Retina (tissue), 1 donor: Measurements from ENCODE around the gene USP17L10.
A peak's percentile ranks its signal among the peaks of the same experiment; 100 is the strongest.
"Not testable (repeated sequence)": the region's sequence is repeated elsewhere in the genome, so short reads cannot be mapped to it uniquely, and the experiment has no call there.

Experiments
- DNase-seq: peaks from one replicate; pipeline ENCODE4 v3.0.0-alpha.2; 2016

Gene USP17L10

GRCh38 chr4:9210357-9210756 lies at the start of gene USP17L10:
Gene USP17L10 (plus strand): TSS chr4:9210657. CDS start chr4:9210657, 0 bp downstream.
- DNase-seq, result not testable (repeated sequence)

- not testable (repeated sequence) for DNase-seq
Observed at GRCh38 chr4:9165990-9166389, 44.5 kb upstream of the USP17L10 start.

GRCh38 chr4:9169791-9170459 lies 40.5 kb upstream of the USP17L10 start, which contains the start of gene FAM90A26:
Gene FAM90A26 (plus strand): TSS chr4:9170409. CDS start chr4:9173173, 2,764 bp downstream.
- DNase-seq, result not testable (repeated sequence)

- not testable (repeated sequence) for DNase-seq
Observed at GRCh38 chr4:9214701-9215100, 4.2 kb downstream of the USP17L10 start.

- not testable (repeated sequence) for DNase-seq
Observed at GRCh38 chr4:9215105-9215504, 4.6 kb downstream of the USP17L10 start, which contains the start of gene USP17L11. Gene USP17L11 (plus strand): TSS chr4:9215405. CDS start chr4:9215405, 0 bp downstream.

- not testable (repeated sequence) for DNase-seq
Observed at GRCh38 chr4:9219852-9220251, 9.4 kb downstream of the USP17L10 start, which contains the start of gene USP17L12. Gene USP17L12 (plus strand): TSS chr4:9220152. CDS start chr4:9220152, 0 bp downstream.

- not testable (repeated sequence) for DNase-seq
Observed at GRCh38 chr4:9224596-9224995, 14.1 kb downstream of the USP17L10 start, which contains the start of gene USP17L13. Gene USP17L13 (plus strand): TSS chr4:9224896. CDS start chr4:9224896, 0 bp downstream.

- DNase-seq, result not testable (repeated sequence)
Observed at GRCh38 chr4:9230249-9230648, 19.8 kb downstream of the USP17L10 start.

GRCh38 chr4:9234085-9234484 lies 23.6 kb downstream of the USP17L10 start, which contains the start of gene USP17L15:
Gene USP17L15 (plus strand): TSS chr4:9234385. CDS start chr4:9234385, 0 bp downstream.
- DNase-seq, result not testable (repeated sequence)

GRCh38 chr4:9238461-9238860 lies 28.0 kb downstream of the USP17L10 start:
- not testable (repeated sequence) for DNase-seq

- not testable (repeated sequence) for DNase-seq
Observed at GRCh38 chr4:9243579-9243978, 33.1 kb downstream of the USP17L10 start, which contains the start of gene USP17L17. Gene USP17L17 (plus strand): TSS chr4:9243879. CDS start chr4:9243879, 0 bp downstream.

GRCh38 chr4:9247953-9248680 lies 37.7 kb downstream of the USP17L10 start, which contains the start of gene USP17L18:
Gene USP17L18 (plus strand): TSS chr4:9248630. CDS start chr4:9248630, 0 bp downstream.
- DNase-seq, result peak; percentile 0

- DNase-seq, result not testable (repeated sequence)
Observed at GRCh38 chr4:9253078-9253477, 42.6 kb downstream of the USP17L10 start, which contains the start of gene USP17L19. Gene USP17L19 (plus strand): TSS chr4:9253378. CDS start chr4:9253378, 0 bp downstream.

GRCh38 chr4:9257824-9258223 lies 47.4 kb downstream of the USP17L10 start, which contains the start of gene USP17L20:
Gene USP17L20 (plus strand): TSS chr4:9258124. CDS start chr4:9258124, 0 bp downstream.
- not testable (repeated sequence) for DNase-seq
